ENCODE measurements around the gene EYA3. TPM values are rescaled to one million over a fixed set of nuclear protein-coding genes. Genes with fewer than 3 reads are reported as not detected.
A peak's percentile ranks its signal among the peaks of the same experiment; 100 is the strongest.

The EYA3 gene
- total and polyA plus RNA-seq, 2 of the 8 experiments (the other 6 are each of a cell fraction or from before 2014, with no cell fraction given) = 15.0 to 33.9 TPM

DNA sequence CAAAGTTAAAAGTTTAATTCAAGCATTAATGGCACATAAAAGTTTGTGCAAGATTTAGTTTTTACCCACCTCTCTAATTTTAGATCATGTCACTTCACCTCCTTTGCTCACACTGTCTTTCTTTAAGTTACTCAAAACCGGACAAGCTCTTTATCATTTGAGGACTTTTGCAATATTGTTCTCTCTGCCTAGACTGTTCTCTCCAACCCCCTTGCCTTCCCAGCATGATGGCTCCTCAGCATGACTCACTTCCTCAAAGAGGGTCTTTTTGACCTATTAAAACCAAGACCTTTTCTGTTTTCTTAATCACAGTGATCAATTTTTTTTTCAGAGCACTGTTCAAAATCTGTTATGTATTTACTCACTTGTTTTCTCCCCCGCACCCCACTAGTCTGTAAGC, 67.3 kb downstream of the EYA3 start:
- Histone ChIP-seq H3K23me2 (ENCODE audit: low read depth, low read length) (no peaks in the 10 kb centered on the region), H2AK5ac (ENCODE audit: low read depth, low read length) (no peak overlapping the region), H3K27ac (ENCODE audit: low read depth, low read length) (no peak overlapping the region), H3K79me2 (ENCODE audit: control insufficient read depth in 1 of 2, insufficient read depth in 2 of 2, low read length in 2 of 2) (no peaks in the 10 kb centered on the region), H3K14ac (ENCODE audit: insufficient read length) (no peak overlapping the region), H3K23ac (ENCODE audit: insufficient read length) (no peak overlapping the region), H3K4ac (replicated peaks; ENCODE audit: insufficient read length, low read depth, low read length) (no peak overlapping the region), H2BK5ac (ENCODE audit: low read depth, low read length) (no peak overlapping the region), H2BK20ac (ENCODE audit: low read length) (no peak overlapping the region), H3K79me1 (ENCODE audit: low read depth, low read length) (no peaks in the 10 kb centered on the region), H4K8ac (ENCODE audit: extremely low read depth, insufficient read depth, low read length) (no peak overlapping the region), H3K27me3 (replicated peaks in 1 of 4; ENCODE audit: control insufficient read depth in 3 of 4, extremely low read depth in 1 of 4, insufficient read depth in 3 of 4, low read length in 3 of 4) (no peaks in the 10 kb centered on the region), H3K56ac (replicated peaks; ENCODE audit: insufficient read length, low read depth, low read length) (no peak overlapping the region), H3K4me2 (ENCODE audit: insufficient read depth in 1 of 2, low read depth in 2 of 2, low read length in 2 of 2) (no peak overlapping the region), H2AFZ (ENCODE audit: low read length) (no peak overlapping the region), H3K36me3 (ENCODE audit: control insufficient read depth in 2 of 4, insufficient read depth in 4 of 4, low read length in 3 of 4) (peaks cover 0 to 4% (median 2%) of the 10 kb centered on the region in 4 experiments; a peak in 2 of 8 replicates), H4K20me1 (replicated peaks in 1 of 2; ENCODE audit: control insufficient read depth in 1 of 2, insufficient read depth in 2 of 2, low read length in 2 of 2) (no peaks in the 10 kb centered on the region), H3K4me3 (ENCODE audit: extremely low read depth in 1 of 4, insufficient read depth in 2 of 4, low read depth in 3 of 4, low read length in 4 of 4) (no peak overlapping the region), H2BK15ac (ENCODE audit: low read length) (no peak overlapping the region), H3K4me1 (replicated peaks in 1 of 4; ENCODE audit: control insufficient read depth in 3 of 4, insufficient read depth in 4 of 4, low read length in 3 of 4) (peaks cover 0 to 3% (median 0%) of the 10 kb centered on the region in 4 experiments; a peak in 2 of 7 replicates), H2BK120ac (replicated peaks; ENCODE audit: low read depth, low read length) (no peak overlapping the region), H3K9ac (replicated peaks in 1 of 4; ENCODE audit: extremely low read depth in 1 of 4, low read depth in 3 of 4, low read length in 3 of 4) (0 out of 7 replicates have a peak overlapping the region, but pooled peaks of 1 of the 4 experiments have one; percentile 40), H3K18ac (ENCODE audit: extremely low read depth, low read length) (no peak overlapping the region), H4K5ac (ENCODE audit: insufficient read length, low read depth, low read length) (no peak overlapping the region), H2BK12ac (ENCODE audit: low read depth, low read length) (no peak overlapping the region), H4K91ac (replicated peaks; ENCODE audit: insufficient read length, low read length) (no peak overlapping the region), H3K9me3 (ENCODE audit: insufficient read depth in 2 of 2, low read depth in 1 of 2, low read length in 1 of 2) (no peaks in the 10 kb centered on the region)
- FAIRE-seq (no peak), DNase-seq (ENCODE audit: low read depth in 1 of 2, low spot score in 2 of 2) (no peak)
- WGBS, 2 experiments (ENCODE audit: extremely low coverage in 1 of 2, insufficient coverage in 1 of 2, insufficient read length in 1 of 2, insufficient replicate concordance in 2 of 2, low coverage in 1 of 2, low lambda C conversion rate in 2 of 2, missing lambda C conversion rate in 1 of 2) = 85% methylated on average over 2 of the region's 2 CpGs; no CpG with 5 or more reads in 1 of the 2 experiments
- TF ChIP-seq CBX5 (IDR thresholded peaks at IDR 0.05; ENCODE audit: low read depth, low read length) (no peak), NANOG (IDR thresholded peaks at IDR 0.05; ENCODE audit: insufficient read depth, low read depth, low read length, poor library complexity, severe bottlenecking) (no peak), GABPA (IDR thresholded peaks at IDR 0.05; ENCODE audit: borderline replicate concordance, insufficient read depth, low read length) (no peak), POLR2AphosphoS5 (IDR thresholded peaks at IDR 0.05; ENCODE audit: low read depth, low read length) (no peak), RNF2 (IDR thresholded peaks at IDR 0.05; ENCODE audit: borderline replicate concordance, low read depth, low read length, missing control alignments, poor library complexity, severe bottlenecking) (no peak), CHD2 (IDR thresholded peaks at IDR 0.05; ENCODE audit: low read length) (no peak), EZH2 (IDR thresholded peaks at IDR 0.05; ENCODE audit: low read depth, low read length, severe bottlenecking) (no peak), FOSL1 (IDR thresholded peaks at IDR 0.05; ENCODE audit: insufficient read depth, low read depth, low read length) (no peak), SIX5 (IDR thresholded peaks at IDR 0.05; ENCODE audit: low read depth, low read length) (no peak)
- ChIA-PET CTCF (ENCODE audit: partially characterized antibody) (no interaction called here), POLR2A (ENCODE audit: partially characterized antibody) (interaction anchor here (0.8 to 1.2 kb wide), 2 partner anchors 113 to 227 kb away, joined by 3 read pairs; no protein-coding TSS in a partner anchor)

All from H1 (cell line).